HUDEP-2 (cell line): ENCODE results near the gene NTNG1.
"Not testable (repeated sequence)": the region's sequence is repeated elsewhere in the genome, so short reads cannot be mapped to it uniquely, and the experiment has no call there.

ENCODE experiments used
- DNase-seq, 76 experiments: peaks; one replicate each; lab custom pipeline; 2025; ENCODE audit not compliant: unreplicated experiment in 76 of 76; lab: John Stamatoyannopoulos, UW

Gene NTNG1

GRCh38 chr1:107195476-107195875, 54.6 kb downstream of the NTNG1 start:
- no peak for DNase-seq

- DNase-seq = peak in 26 of 76 experiments; percentile 0 to 46 (median 8)
Observed at GRCh38 chr1:107196973-107197562, 56.2 kb downstream of the NTNG1 start.

GRCh38 chr1:107198561-107198960, 57.7 kb downstream of the NTNG1 start:
- DNase-seq = no peak

GRCh38 chr1:107200631-107201030, 59.8 kb downstream of the NTNG1 start:
- DNase-seq = no peak

- DNase-seq = no peak
Observed at GRCh38 chr1:107202007-107202406, 61.2 kb downstream of the NTNG1 start.

GRCh38 chr1:107213225-107213624, 72.4 kb downstream of the NTNG1 start:
- no peak for DNase-seq

GRCh38 chr1:107220036-107220435, 79.2 kb downstream of the NTNG1 start:
- no peak for DNase-seq

GRCh38 chr1:107225706-107226105, 84.9 kb downstream of the NTNG1 start:
- no peak for DNase-seq

GRCh38 chr1:107228704-107229371, 88.0 kb downstream of the NTNG1 start:
- DNase-seq = no peak

GRCh38 chr1:107229711-107230110, 88.9 kb downstream of the NTNG1 start:
- DNase-seq = no peak

- no peak for DNase-seq
Observed at GRCh38 chr1:107230121-107230520, 89.3 kb downstream of the NTNG1 start.

- DNase-seq = no peak
Observed at GRCh38 chr1:107231291-107231690, 90.5 kb downstream of the NTNG1 start.

GRCh38 chr1:107232426-107232825, 91.6 kb downstream of the NTNG1 start:
- DNase-seq = no peak

GRCh38 chr1:107236760-107237159, 95.9 kb downstream of the NTNG1 start:
- DNase-seq = not testable (repeated sequence)

GRCh38 chr1:107243461-107243860, 102.6 kb downstream of the NTNG1 start:
- no peak for DNase-seq

- DNase-seq = no peak
Observed at GRCh38 chr1:107244709-107245500, 104.1 kb downstream of the NTNG1 start.

- DNase-seq = no peak
Observed at GRCh38 chr1:107246775-107247345, 106.0 kb downstream of the NTNG1 start.

GRCh38 chr1:107247679-107248078, 106.8 kb downstream of the NTNG1 start:
- DNase-seq = no peak

- DNase-seq = no peak
Observed at GRCh38 chr1:107250169-107250568, 109.3 kb downstream of the NTNG1 start.

- no peak for DNase-seq
Observed at GRCh38 chr1:107251083-107251482, 110.2 kb downstream of the NTNG1 start.

GRCh38 chr1:107251839-107252238, 111.0 kb downstream of the NTNG1 start:
- no peak for DNase-seq
